IPS-18a (cell line): ENCODE results near the gene SEMA6A.

ENCODE experiments used
- H3K27ac ChIP-seq: one replicate; pipeline ENCODE4 v1.5.1; 2013; ENCODE audit warnings: low read length
- H3K27me3 ChIP-seq: one replicate; pipeline ENCODE4 v1.6.1; 2013; ENCODE audit warnings: mild to moderate bottlenecking, low read length; ENCODE audit not compliant: control insufficient read depth, insufficient read depth
- H3K36me3 ChIP-seq: one replicate; pipeline ENCODE4 v1.6.1; 2013; ENCODE audit warnings: low read depth, low read length; ENCODE audit not compliant: control insufficient read depth
- H3K4me1 ChIP-seq: one replicate; pipeline ENCODE4 v1.6.1; 2013; ENCODE audit warnings: low read depth, low read length; ENCODE audit not compliant: control insufficient read depth
- H3K4me3 ChIP-seq: one replicate; pipeline ENCODE4 v1.5.1; 2013; ENCODE audit warnings: low read length
- H3K9ac ChIP-seq: one replicate; pipeline ENCODE4 v1.6.1; 2013; ENCODE audit warnings: mild to moderate bottlenecking, low read length, moderate library complexity
- H3K9me3 ChIP-seq: one replicate; pipeline ENCODE4 v1.6.1; 2013; ENCODE audit warnings: low read depth, low read length; ENCODE audit not compliant: control insufficient read depth

The SEMA6A gene

DNA sequence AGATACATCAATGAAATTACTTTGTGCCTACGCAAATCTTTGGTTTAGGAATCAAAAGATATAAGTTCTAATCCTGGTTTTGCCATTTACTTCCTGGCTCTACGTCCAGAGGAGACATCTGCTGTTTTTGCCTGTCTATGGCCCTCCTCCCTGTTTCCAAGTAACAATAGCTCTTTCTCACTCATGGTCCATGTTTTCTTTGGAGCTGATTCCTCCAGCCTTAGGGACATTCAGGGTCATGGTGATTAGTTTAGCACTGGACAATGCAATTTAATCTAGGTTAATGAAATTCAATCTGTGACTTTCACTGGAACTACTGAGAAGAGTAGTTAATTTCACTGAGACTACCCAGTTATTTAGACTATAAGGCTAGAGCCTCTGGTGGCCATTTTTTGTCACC is 170.6 kb downstream of the SEMA6A start:
- no peaks in the 10 kb centered on the region for H3K9me3 ChIP-seq
- H3K27ac ChIP-seq, result no peak overlapping the region
- no peak overlapping the region for H3K4me3 ChIP-seq

DNA sequence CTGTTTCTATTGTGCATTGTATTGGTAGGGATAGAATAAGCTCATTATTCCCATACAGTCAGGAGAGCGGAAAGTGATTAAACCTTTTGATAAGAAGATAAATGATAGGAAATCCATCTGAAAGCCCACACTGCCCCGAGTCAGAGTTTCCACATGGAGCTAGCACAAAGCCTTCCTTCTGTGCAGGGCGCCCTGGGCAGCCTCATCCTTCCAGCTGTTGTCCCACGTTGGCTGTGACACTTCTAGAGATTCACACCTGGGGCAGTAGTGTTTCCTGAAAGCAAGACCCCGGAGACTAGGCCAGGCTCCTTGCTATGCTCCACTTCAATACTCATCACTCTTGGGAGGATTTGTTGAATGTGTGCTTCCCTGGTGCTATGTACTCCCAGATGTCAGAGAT is 172.4 kb downstream of the SEMA6A start:
- H3K4me3 ChIP-seq, result no peak overlapping the region
- no peaks in the 10 kb centered on the region for H3K4me1 ChIP-seq
- no peaks in the 10 kb centered on the region for H3K27me3 ChIP-seq
- H3K27ac ChIP-seq, result no peak overlapping the region
- no peaks in the 10 kb centered on the region for H3K36me3 ChIP-seq
- no peaks in the 10 kb centered on the region for H3K9me3 ChIP-seq
- H3K9ac ChIP-seq, result no peak overlapping the region

More for the DNA sequence above, 170.6 kb downstream of the SEMA6A start:
- H3K4me1 ChIP-seq, result no peaks in the 10 kb centered on the region
- no peaks in the 10 kb centered on the region for H3K27me3 ChIP-seq
- H3K36me3 ChIP-seq, result no peaks in the 10 kb centered on the region
- no peak overlapping the region for H3K9ac ChIP-seq

- Histone ChIP-seq H3K4me3 (no peak overlapping the region), H3K9me3 (no peaks in the 10 kb centered on the region), H3K9ac (no peak overlapping the region), H3K27ac (no peak overlapping the region), H3K36me3 (no peaks in the 10 kb centered on the region), H3K4me1 (no peaks in the 10 kb centered on the region), H3K27me3 (no peaks in the 10 kb centered on the region)
These were observed 173.0 kb downstream of the SEMA6A start for GRCh38 chr5:116401576-116401975.

DNA sequence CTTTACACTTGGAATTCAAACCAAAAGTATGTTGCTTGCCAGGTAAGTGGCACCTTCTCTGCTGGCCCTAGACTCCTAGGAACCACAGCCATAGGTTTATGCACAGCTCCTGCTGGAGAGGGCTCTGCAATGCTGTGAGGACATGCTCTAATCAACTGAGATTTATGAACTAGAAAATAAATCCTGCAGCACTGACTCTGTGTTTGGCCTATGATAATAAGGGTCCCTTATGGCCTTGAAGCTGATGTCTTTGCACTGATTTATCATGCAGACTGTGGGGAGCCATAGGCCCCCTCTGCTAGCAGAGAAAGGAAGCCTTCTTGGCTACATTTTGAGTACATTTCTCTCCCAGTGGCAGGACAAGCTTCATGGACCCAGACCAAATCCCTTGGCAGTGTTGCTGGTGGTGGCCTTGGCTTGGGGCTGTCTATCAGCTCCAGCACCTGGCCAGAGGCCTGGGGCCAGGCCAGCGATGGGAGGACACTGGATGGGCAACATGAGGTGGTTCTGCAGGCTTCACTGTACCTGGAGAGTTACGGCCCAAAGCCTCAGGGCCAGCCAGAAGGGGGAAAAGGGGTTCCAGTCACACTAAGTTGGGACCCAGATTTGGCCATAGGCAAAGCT is 178.0 kb downstream of the SEMA6A start:
- no peak overlapping the region for H3K9ac ChIP-seq
- H3K9me3 ChIP-seq, result no peaks in the 10 kb centered on the region

GRCh38 chr5:116395631-116396203 is 178.9 kb downstream of the SEMA6A start:
- no peaks in the 10 kb centered on the region for H3K9me3 ChIP-seq
- no peak overlapping the region for H3K9ac ChIP-seq
- no peaks in the 10 kb centered on the region for H3K27me3 ChIP-seq
- no peaks in the 10 kb centered on the region for H3K36me3 ChIP-seq
- H3K4me1 ChIP-seq, result no peaks in the 10 kb centered on the region
- no peak overlapping the region for H3K4me3 ChIP-seq
- no peak overlapping the region for H3K27ac ChIP-seq

More for the DNA sequence above, 178.0 kb downstream of the SEMA6A start:
- Histone ChIP-seq H3K4me3 (no peak overlapping the region), H3K4me1 (no peaks in the 10 kb centered on the region), H3K36me3 (no peaks in the 10 kb centered on the region), H3K27ac (no peak overlapping the region), H3K27me3 (no peaks in the 10 kb centered on the region)

- H3K27me3 ChIP-seq, result no peaks in the 10 kb centered on the region
- no peaks in the 10 kb centered on the region for H3K4me1 ChIP-seq
- H3K4me3 ChIP-seq, result no peak overlapping the region
- H3K27ac ChIP-seq, result no peak overlapping the region
- H3K9me3 ChIP-seq, result no peaks in the 10 kb centered on the region
- H3K36me3 ChIP-seq, result no peaks in the 10 kb centered on the region
- H3K9ac ChIP-seq, result no peak overlapping the region
These were observed 179.4 kb downstream of the SEMA6A start for GRCh38 chr5:116395226-116395625.

- H3K4me3 ChIP-seq, result no peak overlapping the region
- no peaks in the 10 kb centered on the region for H3K36me3 ChIP-seq
- no peaks in the 10 kb centered on the region for H3K4me1 ChIP-seq
- no peak overlapping the region for H3K27ac ChIP-seq
- no peak overlapping the region for H3K9ac ChIP-seq
- no peaks in the 10 kb centered on the region for H3K9me3 ChIP-seq
- no peaks in the 10 kb centered on the region for H3K27me3 ChIP-seq
These were observed 180.3 kb downstream of the SEMA6A start for GRCh38 chr5:116394186-116394867.
